H1 (cell line): ENCODE data around the gene MYO1D. TPM values are rescaled to one million over a fixed set of nuclear protein-coding genes. Genes with fewer than 3 reads are reported as not detected.

Source experiments
- CTCF ChIA-PET: fragments of 300-600 bp; sonication (Branson Sonifier 250); formaldehyde crosslinking; loops from one replicate; lab custom pipeline; 2021; ENCODE audit not compliant: partially characterized antibody; lab: Charles Lee
- POLR2A ChIA-PET: fragments of 300-600 bp; sonication (Branson Sonifier 250); formaldehyde crosslinking; loops from one replicate; lab custom pipeline; 2021; ENCODE audit warnings: inconsistent platforms; ENCODE audit not compliant: partially characterized antibody; lab: Charles Lee
- DNase-seq, 2 experiments: peaks; one replicate each; pipeline versions ENCODE4 v3.0.0 to v3.0.0-alpha.2; 2010 to 2022; ENCODE audit warnings: low spot score in 2 of 2, low read depth in 1 of 2, mixed read lengths in 1 of 2
- FAIRE-seq: peaks from 2 replicates; lab custom pipeline; 2011; peaks lifted over from hg19 to GRCh38; lab: Jason Lieb, UNC
- H2AFZ ChIP-seq: 2 replicates; pipeline ENCODE4 v1.8.1; 2012; ENCODE audit warnings: low read length, inconsistent platforms
- H2AK5ac ChIP-seq: 2 replicates; pipeline ENCODE4 v1.6.1; 2013; ENCODE audit warnings: low read depth, low read length
- H2BK120ac ChIP-seq: replicated peaks from 2 replicates; pipeline ENCODE3; 2013; ENCODE audit warnings: low read depth, low read length, inconsistent platforms
- H2BK12ac ChIP-seq: 2 replicates; pipeline ENCODE4 v1.6.1; 2013; ENCODE audit warnings: low read depth, low read length
- H2BK15ac ChIP-seq: 2 replicates; pipeline ENCODE4 v1.6.1; 2013; ENCODE audit warnings: low read length
- H2BK20ac ChIP-seq: 2 replicates; pipeline ENCODE4 v1.6.1; 2013; ENCODE audit warnings: low read length
- H2BK5ac ChIP-seq: 2 replicates; pipeline ENCODE4 v1.6.1; 2013; ENCODE audit warnings: low read depth, low read length
- H3K14ac ChIP-seq: 2 replicates; pipeline ENCODE4 v1.6.1; 2013; ENCODE audit warnings: inconsistent platforms; ENCODE audit not compliant: insufficient read length
- H3K18ac ChIP-seq: 2 replicates; pipeline ENCODE4 v1.6.1; 2013; ENCODE audit warnings: low read length; ENCODE audit errors: extremely low read depth
- H3K23ac ChIP-seq: 2 replicates; pipeline ENCODE4 v1.6.1; 2013; ENCODE audit warnings: inconsistent platforms; ENCODE audit not compliant: insufficient read length
- H3K23me2 ChIP-seq: 2 replicates; pipeline ENCODE4 v1.6.1; 2013; ENCODE audit warnings: low read depth, low read length
- H3K27ac ChIP-seq: 2 replicates; pipeline ENCODE4 v1.6.1; 2011; ENCODE audit warnings: low read depth, low read length, inconsistent platforms
- H3K27me3 ChIP-seq, 4 experiments: replicated peaks in 1 of 4; 1 replicate in 1 of 4; 2 replicates in 3 of 4; pipeline versions ENCODE4 v1.6.1 to v1.8.1; 2011 to 2013; ENCODE audit warnings: low read length in 3 of 4, mild to moderate bottlenecking in 3 of 4, inconsistent platforms in 2 of 4, mixed read lengths in 2 of 4, moderate library complexity in 1 of 4; ENCODE audit not compliant: control insufficient read depth in 3 of 4, insufficient read depth in 3 of 4; ENCODE audit errors: extremely low read depth in 1 of 4
- H3K36me3 ChIP-seq, 4 experiments: 2 replicates each; pipeline versions ENCODE4 v1.6.1 to v1.8.1; 2011 to 2013; ENCODE audit warnings: mild to moderate bottlenecking in 4 of 4, low read length in 3 of 4, moderate library complexity in 2 of 4, control low read depth in 1 of 4, inconsistent platforms in 1 of 4; ENCODE audit not compliant: insufficient read depth in 4 of 4, control insufficient read depth in 2 of 4
- H3K4ac ChIP-seq: replicated peaks from 2 replicates; pipeline ENCODE3; 2013; ENCODE audit warnings: low read length, low read depth, mixed read lengths, inconsistent platforms; ENCODE audit not compliant: insufficient read length
- H3K4me1 ChIP-seq, 4 experiments: replicated peaks in 1 of 4; 1 replicate in 1 of 4; 2 replicates in 3 of 4; pipeline versions ENCODE4 v1.6.1 to v1.8.1; 2011 to 2013; ENCODE audit warnings: low read length in 3 of 4, inconsistent platforms in 2 of 4, mixed read lengths in 1 of 4; ENCODE audit not compliant: insufficient read depth in 4 of 4, control insufficient read depth in 3 of 4
- H3K4me2 ChIP-seq, 2 experiments: 2 replicates each; pipeline versions ENCODE4 v1.6.1 to v1.8.1; 2011 to 2013; ENCODE audit warnings: low read depth in 2 of 2, low read length in 2 of 2, control low read depth in 1 of 2, inconsistent platforms in 1 of 2, mild to moderate bottlenecking in 1 of 2; ENCODE audit not compliant: insufficient read depth in 1 of 2
- H3K4me3 ChIP-seq, 4 experiments: fragments of 200-600, 300-600 bp in 1 of 4; sonication (generic), shearing (Covaris generic), sonication (Bioruptor Twin) in 1 of 4; 2 replicates each; pipeline versions ENCODE4 v1.5.1 to v1.8.1; 2011 to 2016; ENCODE audit warnings: low read length in 4 of 4, low read depth in 3 of 4, control low read depth in 2 of 4, inconsistent platforms in 2 of 4, mild to moderate bottlenecking in 2 of 4, mixed read lengths in 1 of 4, moderate library complexity in 1 of 4; ENCODE audit not compliant: insufficient read depth in 2 of 4; ENCODE audit errors: extremely low read depth in 1 of 4
- H3K56ac ChIP-seq: replicated peaks from 2 replicates; pipeline ENCODE3; 2013; ENCODE audit warnings: low read depth, mild to moderate bottlenecking, mixed read lengths, low read length, inconsistent platforms; ENCODE audit not compliant: insufficient read length
- H3K79me1 ChIP-seq: 2 replicates; pipeline ENCODE4 v1.6.1; 2013; ENCODE audit warnings: low read depth, low read length, control low read depth
- H3K79me2 ChIP-seq, 2 experiments: 2 replicates each; pipeline versions ENCODE4 v1.6.1 to v1.8.1; 2012 to 2013; ENCODE audit warnings: low read length in 2 of 2, mild to moderate bottlenecking in 2 of 2, inconsistent platforms in 1 of 2; ENCODE audit not compliant: insufficient read depth in 2 of 2, control insufficient read depth in 1 of 2
- H3K9ac ChIP-seq, 4 experiments: replicated peaks in 1 of 4; 1 replicate in 1 of 4; 2 replicates in 3 of 4; pipeline versions ENCODE4 v1.6.1 to v1.8.1; 2011 to 2013; ENCODE audit warnings: low read depth in 3 of 4, low read length in 3 of 4, control low read depth in 2 of 4, mild to moderate bottlenecking in 2 of 4, moderate library complexity in 2 of 4, inconsistent platforms in 1 of 4; ENCODE audit errors: extremely low read depth in 1 of 4
- H3K9me3 ChIP-seq, 2 experiments: 2 replicates each; pipeline versions ENCODE4 v1.6.1 to v1.8.1; 2012 to 2013; ENCODE audit warnings: mild to moderate bottlenecking in 2 of 2, moderate library complexity in 2 of 2, control low read depth in 1 of 2, inconsistent platforms in 1 of 2, low read depth in 1 of 2, low read length in 1 of 2, mixed read lengths in 1 of 2; ENCODE audit not compliant: insufficient read depth in 2 of 2
- H4K20me1 ChIP-seq, 2 experiments: replicated peaks in 1 of 2; 2 replicates each; pipeline versions ENCODE3 to v1.8.1; 2011 to 2013; ENCODE audit warnings: inconsistent platforms in 2 of 2, low read length in 2 of 2, mild to moderate bottlenecking in 1 of 2; ENCODE audit not compliant: insufficient read depth in 2 of 2, control insufficient read depth in 1 of 2
- H4K5ac ChIP-seq: 2 replicates; pipeline ENCODE4 v1.6.1; 2013; ENCODE audit warnings: low read length, low read depth, mixed read lengths, inconsistent platforms; ENCODE audit not compliant: insufficient read length
- H4K8ac ChIP-seq: 2 replicates; pipeline ENCODE4 v1.8.0; 2013; ENCODE audit warnings: mild to moderate bottlenecking, moderate library complexity, low read length, inconsistent platforms; ENCODE audit not compliant: insufficient read depth; ENCODE audit errors: extremely low read depth
- H4K91ac ChIP-seq: replicated peaks from 2 replicates; pipeline ENCODE3; 2013; ENCODE audit warnings: low read length, mixed read lengths, inconsistent platforms; ENCODE audit not compliant: insufficient read length
- CHD2 ChIP-seq: IDR thresholded peaks from 2 replicates; pipeline ENCODE4 v1.6.1; 2012; ENCODE audit warnings: low read length, improper control_type of control experiment
- SAP30 ChIP-seq: fragments of 300-600 bp; sonication (generic); IDR thresholded peaks from 2 replicates; pipeline ENCODE4 v1.7.1; 2012; ENCODE audit warnings: low read length, moderate library complexity, mild to moderate bottlenecking, inconsistent platforms; ENCODE audit not compliant: insufficient read depth, insufficient replicate concordance
- TCF12 ChIP-seq: IDR thresholded peaks from 2 replicates; pipeline ENCODE4 v1.6.1; 2011; ENCODE audit warnings: low read depth, mild to moderate bottlenecking, low read length
- WGBS, 2 experiments: shearing (Covaris generic) in 1 of 2; methylation state at CpG; one replicate each; pipeline versions ENCODE4 v1.1.6 to v1.1.7; 2013 to 2015; ENCODE audit warnings: low lambda C conversion rate in 2 of 2, mixed read lengths in 2 of 2, inconsistent platforms in 1 of 2, low coverage in 1 of 2, missing lambda C conversion rate in 1 of 2; ENCODE audit not compliant: insufficient replicate concordance in 2 of 2, insufficient coverage in 1 of 2, insufficient read length in 1 of 2; ENCODE audit errors: extremely low coverage in 1 of 2, missing lambda C conversion rate in 1 of 2; 5-methylcytosine and 5-hydroxymethylcytosine counted together
- polyA plus RNA-seq, 7 experiments: library from polyadenylated mRNA; depleted of rRNA in 3 of 7; stranded (reverse) in 5 of 7; unstranded in 2 of 7; fragments of >200 nt in 5 of 7; fragments of 200-250 nt in 2 of 7; gene quantifications; 1 replicate in 5 of 7; 2 replicates in 1 of 7; 4 replicates in 1 of 7; pipeline versions ENCODE4 v1.2.1 to v1.2.3, GENCODE V29; 2011 to 2013; ENCODE audit warnings: missing spikeins in 2 of 7, mixed read lengths in 2 of 7
- total RNA-seq: library from RNA; stranded (reverse); fragmentation: NEBNext Ultra II Directional; extraction: Animal tissue kit (Norgen Biotek cat#: 25700); gene quantifications from 2 replicates; pipeline ENCODE4 v1.2.1, GENCODE V29; 2021

MYO1D gene
- total and polyA plus RNA-seq, 2 of the 8 experiments (the other 6 are each of a cell fraction or from before 2014, with no cell fraction given): 6.5 to 25.4 TPM

- TF ChIP-seq SAP30 (no peak), CHD2 (no peak), TCF12 (no peak)
- Histone ChIP-seq H3K14ac (no peak overlapping the region), H3K4me3 (no peak overlapping the region), H2BK120ac (no peak overlapping the region), H2AK5ac (no peak overlapping the region), H3K23ac (no peak overlapping the region), H3K56ac (no peak overlapping the region), H2BK12ac (no peak overlapping the region), H3K9ac (no peak overlapping the region), H3K79me2 (no peaks in the 10 kb centered on the region), H4K8ac (no peak overlapping the region), H2AFZ (no peak overlapping the region), H3K9me3 (no peaks in the 10 kb centered on the region), H4K5ac (no peak overlapping the region), H3K4ac (no peak overlapping the region), H3K23me2 (no peaks in the 10 kb centered on the region), H3K4me1 (no peaks in the 10 kb centered on the region), H4K91ac (no peak overlapping the region), H3K36me3 (no peaks in the 10 kb centered on the region), H3K27ac (no peak overlapping the region), H4K20me1 (no peaks in the 10 kb centered on the region), H3K18ac (no peak overlapping the region), H2BK15ac (no peak overlapping the region), H3K4me2 (no peak overlapping the region), H3K27me3 (no peaks in the 10 kb centered on the region), H2BK5ac (no peak overlapping the region), H3K79me1 (no peaks in the 10 kb centered on the region; the same call in 1 of the 2 replicates), H2BK20ac (no peak overlapping the region)
- ChIA-PET POLR2A (no interaction called here), CTCF (interaction anchor here (0.8 kb wide), 1 partner anchor 39 kb away, joined by 3 read pairs; no protein-coding TSS in a partner anchor)
- FAIRE-seq: no peak
- 86% methylated on average over 3 of the region's 3 CpGs; no CpG with 5 or more reads in 1 of the 2 experiments for WGBS, 2 experiments
- no peak for DNase-seq
These were observed 61.5 kb downstream of the MYO1D start for GRCh38 chr17:32815460-32815859.
